H1 (cell line): ENCODE results near the gene HES4. TPM values are rescaled to one million over a fixed set of nuclear protein-coding genes. Genes with fewer than 3 reads are reported as not detected.

Experiments used
- CTCF ChIA-PET: fragments of 300-600 bp; sonication (Branson Sonifier 250); formaldehyde crosslinking; loops from one replicate; lab custom pipeline; 2021; ENCODE audit not compliant: partially characterized antibody; lab: Charles Lee
- POLR2A ChIA-PET: fragments of 300-600 bp; sonication (Branson Sonifier 250); formaldehyde crosslinking; loops from one replicate; lab custom pipeline; 2021; ENCODE audit warnings: inconsistent platforms; ENCODE audit not compliant: partially characterized antibody; lab: Charles Lee
- DNase-seq, 2 experiments: peaks; one replicate each; pipeline versions ENCODE4 v3.0.0 to v3.0.0-alpha.2; 2010 to 2022; ENCODE audit warnings: low spot score in 2 of 2, low read depth in 1 of 2, mixed read lengths in 1 of 2
- FAIRE-seq: peaks from 2 replicates; lab custom pipeline; 2011; peaks lifted over from hg19 to GRCh38; lab: Jason Lieb, UNC
- H2AFZ ChIP-seq: 2 replicates; pipeline ENCODE4 v1.8.1; 2012; ENCODE audit warnings: low read length, inconsistent platforms
- H2AK5ac ChIP-seq: 2 replicates; pipeline ENCODE4 v1.6.1; 2013; ENCODE audit warnings: low read depth, low read length
- H2BK120ac ChIP-seq: replicated peaks from 2 replicates; pipeline ENCODE3; 2013; ENCODE audit warnings: low read depth, low read length, inconsistent platforms
- H2BK12ac ChIP-seq: 2 replicates; pipeline ENCODE4 v1.6.1; 2013; ENCODE audit warnings: low read depth, low read length
- H2BK15ac ChIP-seq: 2 replicates; pipeline ENCODE4 v1.6.1; 2013; ENCODE audit warnings: low read length
- H2BK20ac ChIP-seq: 2 replicates; pipeline ENCODE4 v1.6.1; 2013; ENCODE audit warnings: low read length
- H2BK5ac ChIP-seq: 2 replicates; pipeline ENCODE4 v1.6.1; 2013; ENCODE audit warnings: low read depth, low read length
- H3K14ac ChIP-seq: 2 replicates; pipeline ENCODE4 v1.6.1; 2013; ENCODE audit warnings: inconsistent platforms; ENCODE audit not compliant: insufficient read length
- H3K18ac ChIP-seq: 2 replicates; pipeline ENCODE4 v1.6.1; 2013; ENCODE audit warnings: low read length; ENCODE audit errors: extremely low read depth
- H3K23ac ChIP-seq: 2 replicates; pipeline ENCODE4 v1.6.1; 2013; ENCODE audit warnings: inconsistent platforms; ENCODE audit not compliant: insufficient read length
- H3K23me2 ChIP-seq: 2 replicates; pipeline ENCODE4 v1.6.1; 2013; ENCODE audit warnings: low read depth, low read length
- H3K27ac ChIP-seq: 2 replicates; pipeline ENCODE4 v1.6.1; 2011; ENCODE audit warnings: low read depth, low read length, inconsistent platforms
- H3K27me3 ChIP-seq, 4 experiments: replicated peaks in 1 of 4; 1 replicate in 1 of 4; 2 replicates in 3 of 4; pipeline versions ENCODE4 v1.6.1 to v1.8.1; 2011 to 2013; ENCODE audit warnings: low read length in 3 of 4, mild to moderate bottlenecking in 3 of 4, inconsistent platforms in 2 of 4, mixed read lengths in 2 of 4, moderate library complexity in 1 of 4; ENCODE audit not compliant: control insufficient read depth in 3 of 4, insufficient read depth in 3 of 4; ENCODE audit errors: extremely low read depth in 1 of 4
- H3K36me3 ChIP-seq, 4 experiments: 2 replicates each; pipeline versions ENCODE4 v1.6.1 to v1.8.1; 2011 to 2013; ENCODE audit warnings: mild to moderate bottlenecking in 4 of 4, low read length in 3 of 4, moderate library complexity in 2 of 4, control low read depth in 1 of 4, inconsistent platforms in 1 of 4; ENCODE audit not compliant: insufficient read depth in 4 of 4, control insufficient read depth in 2 of 4
- H3K4ac ChIP-seq: replicated peaks from 2 replicates; pipeline ENCODE3; 2013; ENCODE audit warnings: low read length, low read depth, mixed read lengths, inconsistent platforms; ENCODE audit not compliant: insufficient read length
- H3K4me1 ChIP-seq, 4 experiments: replicated peaks in 1 of 4; 1 replicate in 1 of 4; 2 replicates in 3 of 4; pipeline versions ENCODE4 v1.6.1 to v1.8.1; 2011 to 2013; ENCODE audit warnings: low read length in 3 of 4, inconsistent platforms in 2 of 4, mixed read lengths in 1 of 4; ENCODE audit not compliant: insufficient read depth in 4 of 4, control insufficient read depth in 3 of 4
- H3K4me2 ChIP-seq, 2 experiments: 2 replicates each; pipeline versions ENCODE4 v1.6.1 to v1.8.1; 2011 to 2013; ENCODE audit warnings: low read depth in 2 of 2, low read length in 2 of 2, control low read depth in 1 of 2, inconsistent platforms in 1 of 2, mild to moderate bottlenecking in 1 of 2; ENCODE audit not compliant: insufficient read depth in 1 of 2
- H3K4me3 ChIP-seq, 4 experiments: fragments of 200-600, 300-600 bp in 1 of 4; sonication (generic), shearing (Covaris generic), sonication (Bioruptor Twin) in 1 of 4; 2 replicates each; pipeline versions ENCODE4 v1.5.1 to v1.8.1; 2011 to 2016; ENCODE audit warnings: low read length in 4 of 4, low read depth in 3 of 4, control low read depth in 2 of 4, inconsistent platforms in 2 of 4, mild to moderate bottlenecking in 2 of 4, mixed read lengths in 1 of 4, moderate library complexity in 1 of 4; ENCODE audit not compliant: insufficient read depth in 2 of 4; ENCODE audit errors: extremely low read depth in 1 of 4
- H3K56ac ChIP-seq: replicated peaks from 2 replicates; pipeline ENCODE3; 2013; ENCODE audit warnings: low read depth, mild to moderate bottlenecking, mixed read lengths, low read length, inconsistent platforms; ENCODE audit not compliant: insufficient read length
- H3K79me1 ChIP-seq: 2 replicates; pipeline ENCODE4 v1.6.1; 2013; ENCODE audit warnings: low read depth, low read length, control low read depth
- H3K79me2 ChIP-seq, 2 experiments: 2 replicates each; pipeline versions ENCODE4 v1.6.1 to v1.8.1; 2012 to 2013; ENCODE audit warnings: low read length in 2 of 2, mild to moderate bottlenecking in 2 of 2, inconsistent platforms in 1 of 2; ENCODE audit not compliant: insufficient read depth in 2 of 2, control insufficient read depth in 1 of 2
- H3K9ac ChIP-seq, 4 experiments: replicated peaks in 1 of 4; 1 replicate in 1 of 4; 2 replicates in 3 of 4; pipeline versions ENCODE4 v1.6.1 to v1.8.1; 2011 to 2013; ENCODE audit warnings: low read depth in 3 of 4, low read length in 3 of 4, control low read depth in 2 of 4, mild to moderate bottlenecking in 2 of 4, moderate library complexity in 2 of 4, inconsistent platforms in 1 of 4; ENCODE audit errors: extremely low read depth in 1 of 4
- H3K9me3 ChIP-seq, 2 experiments: 2 replicates each; pipeline versions ENCODE4 v1.6.1 to v1.8.1; 2012 to 2013; ENCODE audit warnings: mild to moderate bottlenecking in 2 of 2, moderate library complexity in 2 of 2, control low read depth in 1 of 2, inconsistent platforms in 1 of 2, low read depth in 1 of 2, low read length in 1 of 2, mixed read lengths in 1 of 2; ENCODE audit not compliant: insufficient read depth in 2 of 2
- H4K20me1 ChIP-seq, 2 experiments: replicated peaks in 1 of 2; 2 replicates each; pipeline versions ENCODE3 to v1.8.1; 2011 to 2013; ENCODE audit warnings: inconsistent platforms in 2 of 2, low read length in 2 of 2, mild to moderate bottlenecking in 1 of 2; ENCODE audit not compliant: insufficient read depth in 2 of 2, control insufficient read depth in 1 of 2
- H4K5ac ChIP-seq: 2 replicates; pipeline ENCODE4 v1.6.1; 2013; ENCODE audit warnings: low read length, low read depth, mixed read lengths, inconsistent platforms; ENCODE audit not compliant: insufficient read length
- H4K8ac ChIP-seq: 2 replicates; pipeline ENCODE4 v1.8.0; 2013; ENCODE audit warnings: mild to moderate bottlenecking, moderate library complexity, low read length, inconsistent platforms; ENCODE audit not compliant: insufficient read depth; ENCODE audit errors: extremely low read depth
- H4K91ac ChIP-seq: replicated peaks from 2 replicates; pipeline ENCODE3; 2013; ENCODE audit warnings: low read length, mixed read lengths, inconsistent platforms; ENCODE audit not compliant: insufficient read length
- CTBP2 ChIP-seq: IDR thresholded peaks from 2 replicates; pipeline ENCODE4 v1.7.0; 2011; ENCODE audit warnings: borderline replicate concordance, mild to moderate bottlenecking, moderate library complexity, mixed read lengths, low read length; ENCODE audit not compliant: insufficient read depth, insufficient read length
- SP2 ChIP-seq: IDR thresholded peaks from 2 replicates; pipeline ENCODE4 v1.6.1; 2012; ENCODE audit warnings: mild to moderate bottlenecking, low read length, inconsistent platforms
- TCF12 ChIP-seq: IDR thresholded peaks from 2 replicates; pipeline ENCODE4 v1.6.1; 2011; ENCODE audit warnings: low read depth, mild to moderate bottlenecking, low read length
- YY1 ChIP-seq: IDR thresholded peaks from 2 replicates; pipeline ENCODE4 v1.6.1; 2011; ENCODE audit warnings: low read depth, mild to moderate bottlenecking, low read length
- WGBS, 2 experiments: shearing (Covaris generic) in 1 of 2; methylation state at CpG; one replicate each; pipeline versions ENCODE4 v1.1.6 to v1.1.7; 2013 to 2015; ENCODE audit warnings: low lambda C conversion rate in 2 of 2, mixed read lengths in 2 of 2, inconsistent platforms in 1 of 2, low coverage in 1 of 2, missing lambda C conversion rate in 1 of 2; ENCODE audit not compliant: insufficient replicate concordance in 2 of 2, insufficient coverage in 1 of 2, insufficient read length in 1 of 2; ENCODE audit errors: extremely low coverage in 1 of 2, missing lambda C conversion rate in 1 of 2; 5-methylcytosine and 5-hydroxymethylcytosine counted together
- polyA plus RNA-seq, 7 experiments: library from polyadenylated mRNA; depleted of rRNA in 3 of 7; stranded (reverse) in 5 of 7; unstranded in 2 of 7; fragments of >200 nt in 5 of 7; fragments of 200-250 nt in 2 of 7; gene quantifications; 1 replicate in 5 of 7; 2 replicates in 1 of 7; 4 replicates in 1 of 7; pipeline versions ENCODE4 v1.2.1 to v1.2.3, GENCODE V29; 2011 to 2013; ENCODE audit warnings: missing spikeins in 2 of 7, mixed read lengths in 2 of 7
- total RNA-seq: library from RNA; stranded (reverse); fragmentation: NEBNext Ultra II Directional; extraction: Animal tissue kit (Norgen Biotek cat#: 25700); gene quantifications from 2 replicates; pipeline ENCODE4 v1.2.1, GENCODE V29; 2021

Gene HES4
- total and polyA plus RNA-seq, 2 of the 8 experiments (the other 6 are each of a cell fraction or from before 2014, with no cell fraction given) = 2.8 to 3.5 TPM

- ChIA-PET POLR2A (interaction anchor here (1.0 to 2.6 kb wide), 6 partner anchors 15 to 58 kb away, joined by 3 to 20 read pairs (median 4); partner anchors contain the start of gene PERM1), CTCF (interaction anchor here (0.6 to 3.6 kb wide), 10 partner anchors 10 to 82 kb away, joined by 3 to 40 read pairs (median 4); partner anchors contain the start of genes AGRN and PERM1)
- Histone ChIP-seq H3K4me1 (peaks cover 0 to 22% (median 12%) of the 10 kb centered on the region in 4 experiments; a peak in 6 of 7 replicates), H2AK5ac (no peak overlapping the region), H3K4me2 (peak overlapping the region; percentile 56 to 65), H3K56ac (no peak overlapping the region), H3K79me1 (no peaks in the 10 kb centered on the region), H2BK5ac (no peak overlapping the region), H3K18ac (peak overlapping the region; percentile 93), H3K9me3 (no peaks in the 10 kb centered on the region; a peak in 1 of 4 replicates), H3K36me3 (peaks cover 0 to 18% (median 0%) of the 10 kb centered on the region in 4 experiments; a peak in 1 of 8 replicates), H3K27ac (no peak overlapping the region), H2BK120ac (no peak overlapping the region), H3K27me3 (peaks cover 47 to 79% (median 68%) of the 10 kb centered on the region in 4 experiments), H4K20me1 (peaks cover 0 to 6% of the 10 kb centered on the region in 2 experiments), H3K23ac (no peak overlapping the region), H4K91ac (peak overlapping the region; percentile 40), H2BK20ac (no peak overlapping the region), H2BK12ac (no peak overlapping the region), H3K14ac (no peak overlapping the region), H3K4me3 (peak overlapping the region in 1 of 4 experiments; percentile 77; a peak in 1 of 8 replicates), H4K5ac (no peak overlapping the region), H3K9ac (no peak overlapping the region), H2AFZ (no peak overlapping the region), H4K8ac (no peak overlapping the region; the same call in 1 of the 2 replicates), H3K4ac (no peak overlapping the region), H3K79me2 (no peaks in the 10 kb centered on the region), H2BK15ac (no peak overlapping the region), H3K23me2 (peaks cover 13% of the 10 kb centered on the region; the same call in 1 of the 2 replicates)
- FAIRE-seq (no peak), DNase-seq (no peak)
- WGBS, 2 experiments = 74% methylated on average over 3 of the region's 3 CpGs; no CpG with 5 or more reads in 1 of the 2 experiments
- TF ChIP-seq TCF12 = no peak
- TF ChIP-seq CTBP2 = no peak
- no peak for TF ChIP-seq SP2
- no peak for TF ChIP-seq YY1
These were observed 2.2 kb downstream of the HES4 start for GRCh38 chr1:997713-997992.
